Measurements from ENCODE around the gene ACAT2.
"Not testable (repeated sequence)": the region's sequence is repeated elsewhere in the genome, so short reads cannot be mapped to it uniquely, and the experiment has no call there.

ACAT2 gene

DNA sequence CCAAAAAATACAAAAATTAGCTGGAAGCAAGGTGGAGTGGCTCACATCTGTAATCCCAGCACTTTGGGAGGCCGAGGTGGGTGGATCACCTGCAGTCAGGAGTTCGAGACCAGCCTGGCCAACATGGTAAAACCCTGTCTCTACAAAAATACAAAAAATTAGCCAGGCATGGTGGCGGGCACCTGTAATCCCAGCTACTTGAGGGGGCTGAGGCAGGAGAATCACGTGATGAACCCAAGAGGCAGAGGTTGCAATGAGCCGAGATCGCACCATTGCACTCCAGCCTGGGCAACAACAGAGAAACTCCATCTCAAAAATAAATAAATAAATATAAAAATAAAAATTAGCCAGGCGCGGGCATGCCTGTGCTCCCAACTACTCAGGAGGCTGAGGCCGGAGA lies 62.8 kb downstream of the ACAT2 start:
- DNase-seq (ENCODE audit: low read depth, low spot score); H3K4me1 ChIP-seq (ENCODE audit: control insufficient read depth, insufficient read depth, low read length); H3K36me3 ChIP-seq (ENCODE audit: control insufficient read depth, insufficient read depth, low read length); H3K27me3 ChIP-seq (ENCODE audit: control insufficient read depth, insufficient read depth, low read length); H3K4me3 ChIP-seq (ENCODE audit: low read length); H3K27ac ChIP-seq (ENCODE audit: low read length); H3K9me3 ChIP-seq (ENCODE audit: control insufficient read depth, insufficient read depth, low read length): not testable (repeated sequence)
- WGBS (ENCODE audit: insufficient coverage, insufficient read length), result no CpG with 5 or more reads among the region's 9 CpGs

DNA sequence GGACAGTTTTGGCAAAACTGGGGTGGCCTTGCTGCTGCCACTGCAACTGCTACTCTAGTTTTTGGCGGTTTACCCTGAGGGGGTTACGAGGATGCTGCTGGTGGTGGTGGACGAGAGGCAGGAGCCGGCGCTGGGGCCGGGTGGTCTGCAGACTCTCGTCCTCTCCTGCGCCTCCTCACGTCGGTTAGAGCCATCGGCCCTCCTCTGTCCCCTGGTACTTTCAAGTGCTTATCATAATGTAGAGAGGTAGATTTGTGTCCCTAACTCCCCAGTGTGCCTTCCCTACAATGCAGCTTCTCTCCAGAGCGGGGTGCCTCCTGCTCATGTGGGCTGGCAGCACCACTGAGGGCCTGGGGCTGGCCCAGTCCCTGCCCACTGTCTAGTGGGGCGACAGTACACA lies 64.2 kb downstream of the ACAT2 start:
- Histone ChIP-seq H3K27ac (ENCODE audit: low read length) (no peak overlapping the region), H3K4me1 (ENCODE audit: control insufficient read depth, insufficient read depth, low read length) (peaks cover 4% of the 10 kb centered on the region)
- no CpG with 5 or more reads among the region's 13 CpGs for WGBS (ENCODE audit: insufficient coverage, insufficient read length)

DNA sequence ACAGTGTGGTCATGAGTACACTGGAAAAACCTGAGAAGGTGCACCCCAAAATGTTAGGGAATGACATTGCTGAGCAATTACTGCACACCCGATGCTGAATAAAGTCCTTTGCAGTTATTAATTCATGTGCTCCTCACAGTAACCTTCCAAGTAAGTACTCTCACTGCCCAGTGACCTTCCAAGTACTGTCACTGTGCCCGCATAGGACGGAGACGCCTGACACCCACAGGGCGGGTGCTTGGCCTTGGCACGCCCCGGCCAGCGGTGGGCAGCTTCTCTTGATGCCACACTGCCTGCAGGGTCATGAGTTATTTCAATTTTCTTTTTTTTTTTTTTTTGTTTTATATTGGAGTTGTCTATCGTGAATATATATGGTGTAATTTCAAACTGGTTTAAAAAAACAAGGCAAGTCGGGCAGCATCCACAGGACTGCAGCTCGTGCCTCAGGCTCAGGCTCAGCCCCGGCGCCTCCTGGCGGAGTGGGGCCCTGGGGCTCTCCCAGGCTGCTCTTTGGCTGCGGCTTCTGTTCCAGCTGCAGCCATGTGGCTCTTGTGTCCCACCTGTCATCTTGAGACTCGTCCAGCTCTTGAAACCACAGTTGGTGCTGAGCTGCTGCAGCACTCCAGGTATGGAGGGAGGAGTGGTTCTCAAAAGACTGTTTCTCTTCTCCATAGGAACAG lies 65.3 kb downstream of the ACAT2 start:
- Histone ChIP-seq H3K27me3 (ENCODE audit: control insufficient read depth, insufficient read depth, low read length) (no peaks in the 10 kb centered on the region), H3K4me3 (ENCODE audit: low read length) (no peak overlapping the region), H3K27ac (ENCODE audit: low read length) (no peak overlapping the region), H3K4me1 (ENCODE audit: control insufficient read depth, insufficient read depth, low read length) (peaks cover 8% of the 10 kb centered on the region), H3K36me3 (ENCODE audit: control insufficient read depth, insufficient read depth, low read length) (no peaks in the 10 kb centered on the region), H3K9me3 (ENCODE audit: control insufficient read depth, insufficient read depth, low read length) (no peaks in the 10 kb centered on the region)
- WGBS (ENCODE audit: insufficient coverage, insufficient read length), result no CpG with 5 or more reads among the region's 16 CpGs
- DNase-seq (ENCODE audit: low read depth, low spot score), result no peak

More for the DNA sequence above, 64.2 kb downstream of the ACAT2 start:
- no peaks in the 10 kb centered on the region for H3K27me3 ChIP-seq (ENCODE audit: control insufficient read depth, insufficient read depth, low read length)
- H3K36me3 ChIP-seq (ENCODE audit: control insufficient read depth, insufficient read depth, low read length), result no peaks in the 10 kb centered on the region
- no peak overlapping the region for H3K4me3 ChIP-seq (ENCODE audit: low read length)
- no peak for DNase-seq (ENCODE audit: low read depth, low spot score)
- no peaks in the 10 kb centered on the region for H3K9me3 ChIP-seq (ENCODE audit: control insufficient read depth, insufficient read depth, low read length)

DNA sequence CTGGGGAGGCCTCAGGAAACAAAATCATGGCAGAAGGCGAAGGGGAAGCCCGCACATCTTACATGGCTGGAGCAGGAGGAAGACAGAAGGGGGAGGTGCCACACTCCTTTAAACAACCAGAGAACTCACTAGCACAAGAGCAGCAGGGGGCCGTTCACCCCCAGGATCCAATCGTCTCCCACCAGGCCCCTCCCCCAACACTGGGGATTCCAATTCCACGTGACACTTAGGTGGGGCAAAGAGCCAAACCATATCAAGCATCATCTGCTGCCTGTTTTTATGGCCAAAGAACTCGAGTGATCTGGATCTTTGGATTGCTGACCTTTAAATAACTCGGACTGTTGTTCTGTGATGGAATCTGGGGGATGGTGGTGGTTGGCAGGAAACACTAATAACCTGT lies 66.2 kb downstream of the ACAT2 start:
- H3K27ac ChIP-seq (ENCODE audit: low read length), result no peak overlapping the region
- H3K9me3 ChIP-seq (ENCODE audit: control insufficient read depth, insufficient read depth, low read length), result no peaks in the 10 kb centered on the region
- H3K4me1 ChIP-seq (ENCODE audit: control insufficient read depth, insufficient read depth, low read length), result peaks cover 8% of the 10 kb centered on the region
- WGBS (ENCODE audit: insufficient coverage, insufficient read length), result no CpG with 5 or more reads among the region's 7 CpGs
- no peaks in the 10 kb centered on the region for H3K27me3 ChIP-seq (ENCODE audit: control insufficient read depth, insufficient read depth, low read length)
- DNase-seq (ENCODE audit: low read depth, low spot score), result no peak
- H3K36me3 ChIP-seq (ENCODE audit: control insufficient read depth, insufficient read depth, low read length), result no peaks in the 10 kb centered on the region
- no peak overlapping the region for H3K4me3 ChIP-seq (ENCODE audit: low read length)
